GM19035 (cell line): ENCODE data around the gene KMO.

Source experiments
- ATAC-seq: cut with Tn5 transposase; IDR thresholded peaks from one replicate; pipeline ENCODE4 v1.9.1; 2021; ENCODE audit not compliant: unreplicated experiment

Gene KMO

GRCh38 chr1:241592273-241592958, 60.2 kb downstream of the KMO start:
- ATAC-seq = peak; percentile 65

- ATAC-seq = no peak
Observed at GRCh38 chr1:241593186-241593585, 61.0 kb downstream of the KMO start.

- no peak for ATAC-seq
Observed at GRCh38 chr1:241596633-241597032, 64.5 kb downstream of the KMO start.

- no peak for ATAC-seq
Observed at GRCh38 chr1:241598249-241598648, 66.1 kb downstream of the KMO start.

- peak; percentile 92 for ATAC-seq
Observed at GRCh38 chr1:241600496-241600901, 68.3 kb downstream of the KMO start.

GRCh38 chr1:241603731-241604245, 71.6 kb downstream of the KMO start:
- ATAC-seq = no peak

GRCh38 chr1:241605146-241605805, 73.1 kb downstream of the KMO start:
- ATAC-seq = no peak

GRCh38 chr1:241606544-241606943, 74.4 kb downstream of the KMO start:
- no peak for ATAC-seq

GRCh38 chr1:241607497-241607896, 75.3 kb downstream of the KMO start:
- ATAC-seq = no peak

GRCh38 chr1:241608379-241609033, 76.3 kb downstream of the KMO start:
- ATAC-seq = no peak

GRCh38 chr1:241610056-241610815, 78.1 kb downstream of the KMO start:
- no peak for ATAC-seq

- ATAC-seq = peak; percentile 96
Observed at GRCh38 chr1:241611063-241611462, 78.9 kb downstream of the KMO start.

- no peak for ATAC-seq
Observed at GRCh38 chr1:241611736-241612135, 79.6 kb downstream of the KMO start.

GRCh38 chr1:241612533-241613477, 80.6 kb downstream of the KMO start:
- ATAC-seq = no peak

GRCh38 chr1:241614144-241614543, 82.0 kb downstream of the KMO start:
- ATAC-seq = no peak

- no peak for ATAC-seq
Observed at GRCh38 chr1:241614572-241614971, 82.4 kb downstream of the KMO start.

- no peak for ATAC-seq
Observed at GRCh38 chr1:241615043-241615974, 83.1 kb downstream of the KMO start.

GRCh38 chr1:241617426-241617825, 85.2 kb downstream of the KMO start:
- no peak for ATAC-seq

GRCh38 chr1:241622669-241623068, 90.5 kb downstream of the KMO start:
- no peak for ATAC-seq
